Skeletal muscle satellite cell (primary cell): ENCODE results near the gene SPECC1.

ENCODE experiments used
- H3K27me3 ChIP-seq: 2 replicates; pipeline ENCODE4 v1.7.0; 2013; ENCODE audit warnings: low read length; ENCODE audit not compliant: control insufficient read depth, insufficient read depth
- H3K36me3 ChIP-seq: 2 replicates; pipeline ENCODE4 v1.7.0; 2013; ENCODE audit warnings: mild to moderate bottlenecking, control low read depth, low read length; ENCODE audit not compliant: insufficient read depth
- H3K4me1 ChIP-seq: 2 replicates; pipeline ENCODE4 v1.7.0; 2013; ENCODE audit warnings: low read length; ENCODE audit not compliant: control insufficient read depth, insufficient read depth
- H3K4me2 ChIP-seq: 2 replicates; pipeline ENCODE4 v1.7.0; 2013; ENCODE audit warnings: mild to moderate bottlenecking, low read length
- H3K4me3 ChIP-seq: 2 replicates; pipeline ENCODE4 v1.7.0; 2013; ENCODE audit warnings: low read length
- H3K9ac ChIP-seq: 2 replicates; pipeline ENCODE4 v1.7.0; 2013; ENCODE audit warnings: mild to moderate bottlenecking, low read depth, low read length, moderate library complexity
- H3K9me3 ChIP-seq: replicated peaks from 2 replicates; pipeline ENCODE4 v1.7.0; 2013; ENCODE audit warnings: mild to moderate bottlenecking, control low read depth, low read length

Gene SPECC1

GRCh38 chr17:19986941-19987861 lies 22.0 kb upstream of the SPECC1 start:
- Histone ChIP-seq H3K9me3 (no peaks in the 10 kb centered on the region), H3K4me1 (no peaks in the 10 kb centered on the region), H3K9ac (no peak overlapping the region), H3K4me2 (no peak overlapping the region), H3K4me3 (no peak overlapping the region), H3K27me3 (peaks cover 31% of the 10 kb centered on the region), H3K36me3 (no peaks in the 10 kb centered on the region)

DNA sequence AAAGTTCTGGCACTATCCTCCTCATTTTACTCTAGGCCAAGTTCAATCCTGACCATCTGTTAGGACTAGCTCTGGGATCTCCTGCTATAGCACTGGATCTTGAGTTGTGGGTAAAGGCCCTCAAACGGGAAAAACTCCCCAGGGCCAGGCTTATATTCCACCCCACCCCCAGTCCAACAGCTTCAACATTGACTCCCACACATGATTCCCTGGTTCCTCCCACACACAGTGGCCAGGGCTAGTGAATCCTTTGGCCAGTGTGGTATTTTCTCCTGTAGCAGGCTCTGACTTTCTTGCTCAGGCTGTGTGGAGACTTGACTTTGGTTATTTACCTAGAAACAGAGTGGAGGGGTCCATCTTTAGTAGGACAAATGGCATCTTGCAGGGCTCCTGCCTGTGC lies 21.3 kb upstream of the SPECC1 start:
- Histone ChIP-seq H3K4me3 (no peak overlapping the region), H3K9ac (no peak overlapping the region), H3K36me3 (no peaks in the 10 kb centered on the region), H3K4me1 (no peaks in the 10 kb centered on the region), H3K4me2 (no peak overlapping the region), H3K27me3 (peaks cover 31% of the 10 kb centered on the region), H3K9me3 (no peaks in the 10 kb centered on the region)

DNA sequence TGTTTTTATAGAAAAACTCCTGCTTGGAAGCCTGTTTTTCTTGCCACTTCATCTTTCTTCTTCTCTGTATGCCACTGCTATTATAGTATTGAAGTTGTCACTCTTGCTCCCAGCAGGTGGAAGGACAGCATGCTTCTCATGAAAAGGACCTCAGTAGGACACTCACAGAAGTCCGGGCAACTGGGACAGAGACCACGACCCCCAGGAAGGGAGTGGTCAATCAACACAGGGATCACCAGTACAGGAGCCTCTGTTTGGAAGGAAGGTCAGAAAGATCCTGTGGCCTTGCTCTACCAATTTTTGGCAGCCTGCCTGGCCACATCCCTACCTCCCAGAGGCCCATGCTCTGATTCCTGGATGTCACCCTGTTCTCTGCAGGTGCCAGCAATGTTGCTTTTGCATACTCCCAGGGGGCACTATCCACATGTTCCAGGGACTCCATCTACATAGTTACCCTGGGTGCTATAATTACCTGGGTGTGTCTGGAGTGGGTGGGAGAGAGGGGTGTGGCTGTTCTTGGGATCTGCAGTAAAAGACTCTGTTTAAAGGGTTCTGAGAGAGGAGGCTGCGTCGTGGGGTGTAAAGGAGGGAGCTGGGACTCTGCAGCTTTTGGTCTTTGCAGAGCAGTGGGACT lies 17.8 kb upstream of the SPECC1 start:
- Histone ChIP-seq H3K27me3 (peaks cover 32% of the 10 kb centered on the region), H3K36me3 (no peaks in the 10 kb centered on the region), H3K4me2 (no peak overlapping the region), H3K9ac (no peak overlapping the region), H3K9me3 (no peaks in the 10 kb centered on the region), H3K4me3 (no peak overlapping the region), H3K4me1 (no peaks in the 10 kb centered on the region)

- H3K36me3 ChIP-seq = no peaks in the 10 kb centered on the region
- H3K9ac ChIP-seq = no peak overlapping the region
- H3K4me1 ChIP-seq = no peaks in the 10 kb centered on the region
- H3K4me2 ChIP-seq = peak overlapping the region; percentile 57
- H3K4me3 ChIP-seq = no peak overlapping the region
- no peaks in the 10 kb centered on the region for H3K9me3 ChIP-seq
- peaks cover 36% of the 10 kb centered on the region for H3K27me3 ChIP-seq
Measured at GRCh38 chr17:19992803-19993713, 16.1 kb upstream of the SPECC1 start.

DNA sequence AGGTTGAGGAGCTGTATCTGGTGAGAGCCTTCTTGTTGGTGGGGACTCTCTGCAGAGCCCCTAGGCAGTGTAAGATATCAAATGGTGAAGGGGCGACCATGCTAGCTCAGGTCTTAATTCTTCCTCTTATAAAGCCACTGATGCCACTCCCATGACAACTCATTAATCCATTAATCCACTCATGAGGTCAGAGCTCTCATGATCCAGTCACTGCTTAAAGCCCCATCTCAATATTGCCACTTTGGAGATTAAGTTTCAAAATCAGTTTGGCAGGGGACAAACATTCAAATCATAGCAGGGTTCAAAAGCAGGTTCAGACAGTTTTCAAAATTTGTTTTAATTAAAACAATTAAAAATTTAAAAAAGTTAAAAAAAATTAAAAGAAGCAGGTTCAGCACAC lies 13.1 kb upstream of the SPECC1 start:
- Histone ChIP-seq H3K4me1 (no peaks in the 10 kb centered on the region), H3K9ac (no peak overlapping the region), H3K4me3 (no peak overlapping the region), H3K27me3 (peaks cover 21% of the 10 kb centered on the region), H3K4me2 (no peak overlapping the region), H3K9me3 (no peaks in the 10 kb centered on the region), H3K36me3 (no peaks in the 10 kb centered on the region)

DNA sequence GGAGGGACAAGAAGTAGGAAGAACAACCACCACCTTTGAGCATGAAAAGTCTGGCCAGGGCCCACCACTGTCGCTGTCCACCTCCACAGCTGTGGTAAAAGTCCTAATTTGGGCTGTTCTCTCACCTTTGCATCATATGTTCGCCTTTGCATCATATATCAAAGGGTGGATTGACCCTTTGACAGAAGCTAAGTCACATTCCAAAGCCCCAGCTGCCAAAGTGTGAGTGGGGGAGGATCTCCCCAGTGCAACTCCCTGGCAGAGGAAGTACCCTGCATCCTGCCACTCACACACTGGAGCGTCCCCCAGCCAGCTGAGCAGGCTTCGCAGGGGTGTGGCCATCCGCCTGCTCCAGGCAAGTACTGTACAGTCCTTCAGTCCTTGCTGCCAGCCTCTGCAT lies 12.7 kb upstream of the SPECC1 start:
- H3K36me3 ChIP-seq = no peaks in the 10 kb centered on the region
- no peaks in the 10 kb centered on the region for H3K4me1 ChIP-seq
- no peaks in the 10 kb centered on the region for H3K9me3 ChIP-seq
- H3K27me3 ChIP-seq = peaks cover 16% of the 10 kb centered on the region
- no peak overlapping the region for H3K9ac ChIP-seq
- no peak overlapping the region for H3K4me3 ChIP-seq
- H3K4me2 ChIP-seq = no peak overlapping the region

DNA sequence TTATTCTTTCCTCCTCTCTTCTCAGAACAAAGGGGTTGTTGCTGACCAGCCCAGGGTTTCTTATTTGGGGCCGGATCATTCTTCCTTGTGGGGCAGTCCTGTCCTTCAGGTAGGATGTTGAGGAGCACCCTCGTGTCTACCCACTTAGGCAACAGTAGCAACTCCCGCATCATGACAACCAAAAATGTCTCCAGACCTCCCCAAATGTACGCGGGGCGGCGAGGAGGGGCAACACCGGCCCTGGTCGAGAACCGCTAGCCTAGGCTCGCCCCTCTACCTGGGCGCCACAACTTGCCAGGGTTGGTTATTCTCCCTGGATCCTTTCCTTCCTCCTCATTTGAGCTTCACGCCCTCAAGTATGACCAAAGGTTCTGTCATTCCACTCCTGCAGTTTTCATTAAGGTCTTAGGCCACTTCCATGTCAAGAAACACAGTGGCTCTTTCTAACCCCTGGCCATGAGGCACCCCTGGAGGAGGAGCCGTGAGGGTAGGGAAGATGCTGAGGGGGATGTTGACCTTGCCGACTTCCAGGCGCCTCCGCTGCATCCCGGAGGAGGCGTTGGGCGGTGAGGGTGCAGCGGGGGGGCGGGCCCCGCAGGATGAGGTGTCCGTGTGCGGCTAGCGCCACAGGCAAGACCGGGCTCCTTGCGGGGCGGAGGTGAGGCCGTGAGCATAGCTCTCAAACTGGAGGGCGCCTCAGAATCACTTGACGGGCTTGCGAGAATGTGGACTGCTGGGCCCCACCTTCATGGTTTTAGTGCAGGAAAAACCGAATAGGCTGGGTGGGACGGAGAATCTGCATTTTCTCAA lies 712 bp upstream of the SPECC1 start:
- H3K27me3 ChIP-seq = peaks cover 58% of the 10 kb centered on the region

GRCh38 chr17:20009052-20009301 lies 182 bp upstream of the SPECC1 start:
- H3K27me3 ChIP-seq = peaks cover 63% of the 10 kb centered on the region
- H3K36me3 ChIP-seq = no peaks in the 10 kb centered on the region
- peak overlapping the region; percentile 78 for H3K4me3 ChIP-seq
- peak overlapping the region; percentile 94 for H3K4me2 ChIP-seq
- peak overlapping the region; percentile 63 for H3K9ac ChIP-seq
- no peaks in the 10 kb centered on the region for H3K9me3 ChIP-seq
- peaks cover 13% of the 10 kb centered on the region for H3K4me1 ChIP-seq

More for the DNA sequence above, 712 bp upstream of the SPECC1 start:
- peaks cover 13% of the 10 kb centered on the region for H3K4me1 ChIP-seq
- H3K4me2 ChIP-seq = peak overlapping the region; percentile 94
- no peaks in the 10 kb centered on the region for H3K36me3 ChIP-seq
- H3K4me3 ChIP-seq = peak overlapping the region; percentile 78
- peak overlapping the region; percentile 63 for H3K9ac ChIP-seq
- no peaks in the 10 kb centered on the region for H3K9me3 ChIP-seq

GRCh38 chr17:20010099-20010863 lies 1.1 kb downstream of the SPECC1 start:
- Histone ChIP-seq H3K9ac (no peak overlapping the region), H3K36me3 (no peaks in the 10 kb centered on the region), H3K4me3 (peak overlapping the region; percentile 78), H3K4me2 (peak overlapping the region; percentile 94), H3K4me1 (peaks cover 13% of the 10 kb centered on the region), H3K27me3 (peaks cover 68% of the 10 kb centered on the region), H3K9me3 (no peaks in the 10 kb centered on the region)

- H3K27me3 ChIP-seq = peaks cover 65% of the 10 kb centered on the region
- H3K4me2 ChIP-seq = no peak overlapping the region
- H3K4me1 ChIP-seq = peaks cover 13% of the 10 kb centered on the region
- no peak overlapping the region for H3K9ac ChIP-seq
- no peak overlapping the region for H3K4me3 ChIP-seq
- H3K36me3 ChIP-seq = no peaks in the 10 kb centered on the region
- no peaks in the 10 kb centered on the region for H3K9me3 ChIP-seq
Measured at GRCh38 chr17:20010936-20011335, 1.8 kb downstream of the SPECC1 start.
